Fibroblast of pulmonary artery (primary cell): ENCODE results near the gene KDM1B.

Experiments used
- DNase-seq: peaks from one replicate; pipeline ENCODE4 v3.0.0-alpha.2; 2010; ENCODE audit warnings: low read depth
- H3K4me3 ChIP-seq: replicated peaks from 2 replicates; pipeline ENCODE4 v1.5.1; 2011; ENCODE audit warnings: low read depth, mild to moderate bottlenecking, control low read depth, low read length, moderate library complexity
- CTCF ChIP-seq: IDR thresholded peaks from 2 replicates; pipeline ENCODE4 v1.5.1; 2011; ENCODE audit warnings: mild to moderate bottlenecking, control low read depth, low read length, inconsistent platforms; ENCODE audit errors: missing control alignments

Gene KDM1B

GRCh38 chr6:18186033-18186432, 30.8 kb downstream of the KDM1B start:
- DNase-seq = peak; percentile 14
- TF ChIP-seq CTCF = no peak
- H3K4me3 ChIP-seq = no peak overlapping the region

DNA sequence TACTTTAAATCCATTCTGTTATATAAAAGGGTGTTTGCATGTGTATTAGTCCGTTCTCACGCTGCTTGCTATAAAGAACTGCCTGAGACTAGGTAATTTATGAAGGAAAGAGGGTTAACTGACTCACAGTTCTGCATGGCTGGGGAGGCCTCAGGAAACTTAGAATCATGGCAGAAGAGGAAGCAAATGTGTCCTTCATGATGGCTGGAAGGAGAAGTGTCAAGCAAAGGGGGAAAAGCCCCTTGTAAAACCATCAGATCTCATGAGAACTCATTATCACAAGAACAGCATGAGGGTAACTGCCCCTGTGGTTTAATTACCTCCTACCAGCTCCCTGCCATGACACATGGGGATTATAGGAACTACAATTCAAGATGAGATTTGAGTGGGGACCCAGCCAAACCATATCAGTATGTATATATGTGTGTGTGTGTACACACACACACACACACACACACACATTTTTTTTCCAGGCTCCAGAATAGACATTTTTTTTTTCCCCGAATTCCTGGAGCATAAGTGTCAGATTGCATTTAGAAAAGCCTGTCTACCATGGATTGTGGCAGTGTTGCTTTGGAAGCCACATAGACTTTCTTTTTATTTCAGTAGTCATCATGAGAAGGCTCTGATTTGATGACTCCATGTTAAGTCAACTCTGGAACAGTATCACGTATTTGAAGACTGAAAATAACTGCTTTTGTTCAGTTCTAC, 31.5 kb downstream of the KDM1B start:
- no peak for DNase-seq
- H3K4me3 ChIP-seq = no peak overlapping the region
- no peak for TF ChIP-seq CTCF

- no peak overlapping the region for H3K4me3 ChIP-seq
- DNase-seq = no peak
These were observed 32.5 kb downstream of the KDM1B start for GRCh38 chr6:18187701-18188100.

GRCh38 chr6:18189196-18189595, 34.0 kb downstream of the KDM1B start:
- no peak for DNase-seq
- no peak overlapping the region for H3K4me3 ChIP-seq
- no peak for TF ChIP-seq CTCF

More at GRCh38 chr6:18187701-18188100, 32.5 kb downstream of the KDM1B start:
- no peak for TF ChIP-seq CTCF

DNA sequence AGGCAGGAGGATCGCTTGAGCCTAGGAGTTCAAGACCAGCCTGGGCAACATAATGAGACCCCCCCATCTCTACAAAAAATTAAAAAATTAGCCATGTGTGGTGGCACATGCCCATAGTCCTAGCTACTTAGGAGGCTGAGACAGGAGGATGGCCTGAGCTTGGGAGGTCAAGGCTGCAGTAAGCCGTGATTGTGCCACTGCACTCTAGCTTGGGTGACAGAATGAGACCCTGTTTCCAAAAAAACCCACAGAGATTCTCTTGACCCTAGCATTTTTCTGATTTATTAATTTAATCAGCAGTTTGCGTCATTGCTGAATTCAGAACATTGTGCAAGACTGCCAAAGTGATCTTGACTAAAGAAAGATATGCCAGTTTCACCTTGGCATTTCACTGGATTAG, 36.8 kb downstream of the KDM1B start:
- DNase-seq = no peak
- TF ChIP-seq CTCF = no peak
- H3K4me3 ChIP-seq = no peak overlapping the region

GRCh38 chr6:18203786-18204185, 48.6 kb downstream of the KDM1B start:
- no peak for DNase-seq
- no peak for TF ChIP-seq CTCF
- no peak overlapping the region for H3K4me3 ChIP-seq

DNA sequence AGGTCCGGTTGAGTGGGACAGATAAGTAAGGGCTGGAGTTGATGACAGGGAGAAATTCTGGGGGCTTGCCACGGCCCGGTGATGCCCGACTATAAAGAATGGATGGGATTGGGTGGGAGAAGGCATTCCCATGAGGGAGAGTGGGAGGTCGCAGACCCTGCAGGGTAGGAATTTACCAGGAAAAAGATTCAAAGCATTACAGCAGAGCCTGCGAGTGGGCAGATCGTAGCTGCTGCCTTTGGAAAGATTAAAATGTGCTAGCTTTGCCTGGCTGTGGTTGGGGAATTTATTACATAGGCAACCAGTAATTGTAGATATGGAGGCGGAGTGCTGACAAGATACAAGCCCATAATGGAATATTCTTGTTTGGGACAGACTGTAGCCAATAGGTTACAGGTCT, 49.5 kb downstream of the KDM1B start:
- TF ChIP-seq CTCF = no peak
- H3K4me3 ChIP-seq = no peak overlapping the region
- DNase-seq = no peak
